Neural progenitor cell (in vitro differentiated cells): ENCODE data around the gene AIMP1. TPM values are rescaled to one million over a fixed set of nuclear protein-coding genes. Genes with fewer than 3 reads are reported as not detected.
A peak's percentile ranks its signal among the peaks of the same experiment; 100 is the strongest.

Source experiments
- DNase-seq: peaks from one replicate; pipeline ENCODE4 v3.0.0-alpha.2; 2016; ENCODE audit warnings: low spot score
- H2AFZ ChIP-seq: fragments of 200-600 bp; sonication (generic); replicated peaks from 2 replicates; pipeline ENCODE4 v1.6.1; 2016; ENCODE audit warnings: antibody characterized with exemption
- H3F3A ChIP-seq: fragments of 200-600 bp; sonication (generic); 2 replicates; pipeline ENCODE4 v1.6.1; 2016; ENCODE audit warnings: antibody characterized with exemption, low read depth
- H3K27ac ChIP-seq: fragments of 200-600 bp; sonication (generic); 2 replicates; pipeline ENCODE4 v1.5.1; 2016; ENCODE audit warnings: mild to moderate bottlenecking
- H3K27me3 ChIP-seq: fragments of 200-600 bp; sonication (generic); 2 replicates; pipeline ENCODE4 v1.6.1; 2016; ENCODE audit warnings: mild to moderate bottlenecking, moderate library complexity
- H3K36me3 ChIP-seq: fragments of 200-600 bp; sonication (generic); 2 replicates; pipeline ENCODE4 v1.5.1; 2016
- H3K4me1 ChIP-seq: fragments of 200-600 bp; sonication (generic); 2 replicates; pipeline ENCODE4 v1.6.1; 2016; ENCODE audit warnings: mixed run types
- H3K4me2 ChIP-seq: fragments of 200-600 bp; sonication (generic); 2 replicates; pipeline ENCODE4 v1.6.1; 2016
- H3K4me3 ChIP-seq: fragments of 200-600 bp; sonication (generic); 2 replicates; pipeline ENCODE4 v1.5.1; 2016
- H3K79me2 ChIP-seq: fragments of 200-600 bp; sonication (generic); 2 replicates; pipeline ENCODE4 v1.6.1; 2016; ENCODE audit warnings: low read depth
- H3K9ac ChIP-seq: fragments of 200-600 bp; sonication (generic); 2 replicates; pipeline ENCODE4 v1.6.1; 2016
- H3K9me3 ChIP-seq: fragments of 200-600 bp; sonication (generic); 2 replicates; pipeline ENCODE4 v1.5.1; 2016; ENCODE audit warnings: low read depth
- H4K20me1 ChIP-seq: fragments of 200-600 bp; sonication (generic); 2 replicates; pipeline ENCODE4 v1.6.1; 2016; ENCODE audit warnings: low read depth
- H3K27ac Mint-ChIP-seq: 3 replicates; pipeline ENCODE4 v1.8.0; 2021; ENCODE audit warnings: mixed read lengths
- H3K27me3 Mint-ChIP-seq: 2 replicates; pipeline ENCODE4 v1.8.0; 2022; ENCODE audit warnings: low read depth, mild to moderate bottlenecking, inconsistent platforms, moderate library complexity, mixed read lengths; ENCODE audit not compliant: insufficient read depth
- H3K36me3 Mint-ChIP-seq: 3 replicates; pipeline ENCODE4 v1.8.0; 2021; ENCODE audit warnings: mixed read lengths
- H3K4me1 Mint-ChIP-seq: 3 replicates; pipeline ENCODE4 v1.8.0; 2021; ENCODE audit warnings: mixed read lengths
- H3K4me3 Mint-ChIP-seq: 3 replicates; pipeline ENCODE4 v1.8.0; 2021; ENCODE audit warnings: mild to moderate bottlenecking, moderate library complexity, mixed read lengths
- H3K9me3 Mint-ChIP-seq: 3 replicates; pipeline ENCODE4 v1.8.0; 2020; ENCODE audit warnings: mixed read lengths
- CTCF ChIP-seq: fragments of 200-600 bp; sonication (generic); IDR thresholded peaks from 2 replicates; pipeline ENCODE4 v1.5.1; 2017; ENCODE audit warnings: antibody characterized with exemption, mild to moderate bottlenecking
- EZH2 ChIP-seq: fragments of 200-600 bp; sonication (generic); IDR thresholded peaks from 2 replicates; pipeline ENCODE4 v1.6.1; 2017; ENCODE audit warnings: antibody characterized with exemption, mild to moderate bottlenecking, moderate library complexity
- EZH2phosphoT487 ChIP-seq: fragments of 200-600 bp; sonication (generic); IDR thresholded peaks from 2 replicates; pipeline ENCODE4 v1.6.1; 2017; ENCODE audit warnings: antibody characterized with exemption
- total RNA-seq: library from RNA; depleted of rRNA; stranded (reverse); fragments of >200 nt; gene quantifications from 2 replicates; pipeline ENCODE4 v1.2.3, GENCODE V29; 2015; ENCODE audit warnings: low replicate concordance

The AIMP1 gene
- total RNA-seq, 1 donor from 2014 or later, result 64.2 TPM

GRCh38 chr4:106306561-106306960 is 9.8 kb upstream of the AIMP1 start:
- Mint-ChIP-seq H3K27ac (no peak overlapping the region), H3K27me3 (no peaks in the 10 kb centered on the region), H3K9me3 (no peaks in the 10 kb centered on the region)

GRCh38 chr4:106312377-106312776 is 4.0 kb upstream of the AIMP1 start:
- TF ChIP-seq EZH2 (no peak), EZH2phosphoT487 (no peak), CTCF (no peak)
- H3K79me2 ChIP-seq, result peaks cover 72% of the 10 kb centered on the region
- no peaks in the 10 kb centered on the region for H3K36me3 ChIP-seq
- H3K9ac ChIP-seq, result no peak overlapping the region
- H3K27ac ChIP-seq, result no peak overlapping the region
- no peaks in the 10 kb centered on the region for H3K9me3 Mint-ChIP-seq
- no peaks in the 10 kb centered on the region for H4K20me1 ChIP-seq
- no peak overlapping the region for H3K27ac Mint-ChIP-seq
- no peak overlapping the region for H3K4me3 ChIP-seq
- H3K27me3 ChIP-seq, result no peaks in the 10 kb centered on the region
- peaks cover 16% of the 10 kb centered on the region for H3F3A ChIP-seq
- no peaks in the 10 kb centered on the region for H3K36me3 Mint-ChIP-seq
- DNase-seq, result no peak
- peaks cover 11% of the 10 kb centered on the region for H3K4me1 Mint-ChIP-seq
- no peaks in the 10 kb centered on the region for H3K27me3 Mint-ChIP-seq
- H3K4me3 Mint-ChIP-seq, result no peak overlapping the region
- H3K4me2 ChIP-seq, result no peak overlapping the region
- H3K9me3 ChIP-seq, result no peaks in the 10 kb centered on the region
- peaks cover 8% of the 10 kb centered on the region for H3K4me1 ChIP-seq
- H2AFZ ChIP-seq, result no peak overlapping the region

More at GRCh38 chr4:106306561-106306960, 9.8 kb upstream of the AIMP1 start:
- peaks cover 32% of the 10 kb centered on the region for H3K79me2 ChIP-seq
- H3K27me3 ChIP-seq, result no peaks in the 10 kb centered on the region
- no peaks in the 10 kb centered on the region for H3F3A ChIP-seq
- no peak overlapping the region for H3K9ac ChIP-seq
- H3K4me1 ChIP-seq, result no peaks in the 10 kb centered on the region
- peaks cover 2% of the 10 kb centered on the region for H3K36me3 Mint-ChIP-seq
- H3K4me2 ChIP-seq, result no peak overlapping the region
- H3K4me3 Mint-ChIP-seq, result no peak overlapping the region
- peaks cover 4% of the 10 kb centered on the region for H4K20me1 ChIP-seq
- H3K27ac ChIP-seq, result no peak overlapping the region
- no peaks in the 10 kb centered on the region for H3K36me3 ChIP-seq
- no peak for DNase-seq
- no peak overlapping the region for H3K4me3 ChIP-seq
- no peak overlapping the region for H2AFZ ChIP-seq
- H3K4me1 Mint-ChIP-seq, result no peaks in the 10 kb centered on the region
- TF ChIP-seq EZH2phosphoT487, result no peak
- H3K9me3 ChIP-seq, result no peaks in the 10 kb centered on the region

DNA sequence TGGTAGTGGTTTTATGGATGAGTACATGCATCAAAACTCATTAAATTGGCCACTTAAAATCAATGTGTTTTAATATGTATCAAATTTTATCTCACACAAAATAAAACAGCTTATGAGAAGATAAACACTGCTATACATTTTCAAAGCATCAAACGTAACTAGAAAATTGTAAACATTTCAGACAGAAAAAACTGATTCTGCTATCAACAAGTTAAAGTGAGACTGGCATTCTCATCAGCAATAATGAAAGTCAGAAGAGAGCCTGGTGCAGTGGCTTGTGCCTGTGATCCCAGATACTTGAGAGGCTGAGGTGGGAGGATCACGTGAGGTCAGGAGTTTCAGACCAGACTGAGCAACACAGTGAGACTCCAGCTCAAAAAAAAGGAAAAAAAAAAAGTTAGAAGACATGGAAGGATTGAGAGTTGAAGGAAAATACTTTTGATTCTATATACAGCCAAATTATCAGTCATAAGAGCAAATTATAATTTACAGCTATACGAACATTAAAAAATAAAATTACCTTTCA is 3.3 kb upstream of the AIMP1 start:
- H3K27ac ChIP-seq, result no peak overlapping the region
- H3K79me2 ChIP-seq, result peaks cover 78% of the 10 kb centered on the region
- Mint-ChIP-seq H3K27me3 (no peaks in the 10 kb centered on the region), H3K36me3 (no peaks in the 10 kb centered on the region), H3K27ac (no peak overlapping the region), H3K9me3 (no peaks in the 10 kb centered on the region), H3K4me3 (no peak overlapping the region), H3K4me1 (peaks cover 11% of the 10 kb centered on the region)
- no peak overlapping the region for H3K4me3 ChIP-seq
- H3K9me3 ChIP-seq, result no peaks in the 10 kb centered on the region
- peaks cover 15% of the 10 kb centered on the region for H3K4me1 ChIP-seq
- H3K9ac ChIP-seq, result no peak overlapping the region
- H3K4me2 ChIP-seq, result no peak overlapping the region
- TF ChIP-seq EZH2 (no peak), CTCF (no peak), EZH2phosphoT487 (no peak)
- peaks cover 16% of the 10 kb centered on the region for H3F3A ChIP-seq
- no peaks in the 10 kb centered on the region for H3K36me3 ChIP-seq
- DNase-seq, result no peak
- no peaks in the 10 kb centered on the region for H4K20me1 ChIP-seq
- H3K27me3 ChIP-seq, result no peaks in the 10 kb centered on the region
- no peak overlapping the region for H2AFZ ChIP-seq

GRCh38 chr4:106314960-106315359 is 1.4 kb upstream of the AIMP1 start:
- peak overlapping the region; percentile 96 for H3K27ac ChIP-seq
- no peaks in the 10 kb centered on the region for H3K27me3 ChIP-seq
- H3K79me2 ChIP-seq, result peaks cover 96% of the 10 kb centered on the region
- no peak for DNase-seq
- Mint-ChIP-seq H3K9me3 (no peaks in the 10 kb centered on the region), H3K27me3 (no peaks in the 10 kb centered on the region), H3K4me1 (peaks cover 11% of the 10 kb centered on the region), H3K4me3 (no peak overlapping the region), H3K27ac (no peak overlapping the region), H3K36me3 (peaks cover 4% of the 10 kb centered on the region)
- peaks cover 17% of the 10 kb centered on the region for H3K4me1 ChIP-seq
- H3F3A ChIP-seq, result peaks cover 16% of the 10 kb centered on the region
- H3K4me3 ChIP-seq, result peak overlapping the region; percentile 86
- H3K9me3 ChIP-seq, result no peaks in the 10 kb centered on the region
- no peak for TF ChIP-seq EZH2
- no peak for TF ChIP-seq CTCF
- TF ChIP-seq EZH2phosphoT487, result no peak
- H3K9ac ChIP-seq, result peak overlapping the region; percentile 98
- no peaks in the 10 kb centered on the region for H4K20me1 ChIP-seq
- H2AFZ ChIP-seq, result no peak overlapping the region
- H3K4me2 ChIP-seq, result peak overlapping the region; percentile 91
- H3K36me3 ChIP-seq, result no peaks in the 10 kb centered on the region
